ENCODE measurements around the gene CSNK1E. TPM values are rescaled to one million over a fixed set of nuclear protein-coding genes. Genes with fewer than 3 reads are reported as not detected.
"Not testable (repeated sequence)": the region's sequence is repeated elsewhere in the genome, so short reads cannot be mapped to it uniquely, and the experiment has no call there.

The CSNK1E gene
- 100 to 1,000 TPM in 5 of 6 donors, 10 to 100 TPM in 1; 94.1 to 345 (median 123) TPM for total RNA-seq

- no peaks in the 10 kb centered on the region for H3K27me3 ChIP-seq
- peaks cover 0 to 10% (median 0%) of the 10 kb centered on the region in 4 donors for H3K36me3 ChIP-seq
- peak within 1 kb of the TSS; percentile 96 to 99 (median 98) for H3K27ac ChIP-seq
- H3K4me1 ChIP-seq: peaks cover 39 to 57% (median 42%) of the 10 kb centered on the region in 4 donors
- ATAC-seq (ENCODE audit: low FRiP score in 2 of 2) (peak; percentile 71 to 85), DNase-seq (peak; percentile 81 to 96)
- WGBS, 2 donors: 3 to 12% methylated on average over 14 to 19 of the region's 98 CpGs
- H3K4me3 ChIP-seq: peak within 1 kb of the TSS; percentile 49 to 66 (median 64)
- H3K9me3 ChIP-seq: no peaks in the 10 kb centered on the region
- TF ChIP-seq POLR2AphosphoS5 (IDR thresholded peaks at IDR 0.05) (peak in 1 of 2 donors; percentile 56), POLR2A (IDR thresholded peaks at IDR 0.05) (peak in 2 of 4 donors; percentile 13 to 41), EP300 (IDR thresholded peaks at IDR 0.05) (no peak)
Measured at GRCh38 chr22:38317122-38317994, at the start of gene CSNK1E. CSNK1E (minus strand) TSS chr22:38317433; CDS start chr22:38314157, 3,276 bp downstream.

- not testable (repeated sequence) for H3K4me1 ChIP-seq; H3K27me3 ChIP-seq; H3K36me3 ChIP-seq; H3K9me3 ChIP-seq; H3K27ac ChIP-seq; H3K4me3 ChIP-seq; DNase-seq; ATAC-seq (ENCODE audit: low FRiP score in 2 of 2)
- 83 to 91% methylated on average over 3 of the region's 3 CpGs for WGBS, 2 donors
Measured at GRCh38 chr22:38365829-38366228, 48.6 kb upstream of the CSNK1E start.

GRCh38 chr22:38365174-38365573 lies 47.9 kb upstream of the CSNK1E start:
- H3K36me3 ChIP-seq; ATAC-seq (ENCODE audit: low FRiP score in 2 of 2); DNase-seq; H3K4me3 ChIP-seq; H3K27ac ChIP-seq; H3K27me3 ChIP-seq; H3K9me3 ChIP-seq; H3K4me1 ChIP-seq: not testable (repeated sequence)
- 96 to 97% methylated on average over 3 of the region's 3 CpGs for WGBS, 2 donors

- not testable (repeated sequence) for H3K4me3 ChIP-seq; H3K36me3 ChIP-seq; H3K9me3 ChIP-seq; H3K27ac ChIP-seq; DNase-seq; H3K27me3 ChIP-seq; H3K4me1 ChIP-seq; ATAC-seq (ENCODE audit: low FRiP score in 2 of 2)
- WGBS, 2 donors: 82 to 100% methylated on average over 1 of the region's 2 CpGs
Measured at GRCh38 chr22:38360560-38360959, 43.3 kb upstream of the CSNK1E start.

GRCh38 chr22:38359817-38360216 lies 42.6 kb upstream of the CSNK1E start:
- not testable (repeated sequence) for H3K4me1 ChIP-seq

GRCh38 chr22:38357971-38358370 lies 40.7 kb upstream of the CSNK1E start:
- H3K4me3 ChIP-seq; H3K9me3 ChIP-seq; H3K27me3 ChIP-seq; H3K27ac ChIP-seq; DNase-seq; ATAC-seq (ENCODE audit: low FRiP score in 2 of 2); H3K4me1 ChIP-seq: not testable (repeated sequence)
- H3K36me3 ChIP-seq: peaks cover 0 to 18% (median 0%) of the 10 kb centered on the region in 4 donors
- 86 to 90% methylated on average over 10 of the region's 10 CpGs for WGBS, 2 donors

More at GRCh38 chr22:38359817-38360216, 42.6 kb upstream of the CSNK1E start:
- not testable (repeated sequence) for H3K9me3 ChIP-seq; ATAC-seq (ENCODE audit: low FRiP score in 2 of 2); H3K27ac ChIP-seq; DNase-seq; H3K27me3 ChIP-seq; H3K4me3 ChIP-seq
- peaks cover 0 to 11% (median 0%) of the 10 kb centered on the region in 4 donors for H3K36me3 ChIP-seq
- WGBS, 2 donors: 90 to 100% methylated on average over 1 of the region's 1 CpG

- 96 to 98% methylated on average over 12 to 14 of the region's 14 CpGs for WGBS, 2 donors
- TF ChIP-seq CTCF (IDR thresholded peaks at IDR 0.05): no peak
- TF ChIP-seq POLR2AphosphoS5 (IDR thresholded peaks at IDR 0.05): no peak
- no peak for TF ChIP-seq POLR2A (IDR thresholded peaks at IDR 0.05)
- no peak for TF ChIP-seq EP300 (IDR thresholded peaks at IDR 0.05)
- no peak for ATAC-seq (ENCODE audit: low FRiP score in 2 of 2)
- Histone ChIP-seq H3K4me3 (no peak overlapping the region), H3K4me1 (peaks cover 0 to 7% (median 3%) of the 10 kb centered on the region in 4 donors), H3K27ac (no peak overlapping the region), H3K9me3 (no peaks in the 10 kb centered on the region), H3K36me3 (peaks cover 0 to 12% (median 0%) of the 10 kb centered on the region in 4 donors), H3K27me3 (no peaks in the 10 kb centered on the region)
- no peak for DNase-seq
Measured at GRCh38 chr22:38355275-38355674, 38.0 kb upstream of the CSNK1E start.

GRCh38 chr22:38353701-38354100 lies 36.5 kb upstream of the CSNK1E start:
- no peaks in the 10 kb centered on the region for H3K27me3 ChIP-seq
- peak overlapping the region in 2 of 4 donors; percentile 15 to 35 for H3K27ac ChIP-seq
- ATAC-seq (ENCODE audit: low FRiP score in 2 of 2) (peak in 1 of 2 donors; percentile 4), DNase-seq (no peak)
- H3K4me1 ChIP-seq: peaks cover 0 to 7% (median 3%) of the 10 kb centered on the region in 4 donors
- TF ChIP-seq POLR2A (IDR thresholded peaks at IDR 0.05) (no peak), CTCF (IDR thresholded peaks at IDR 0.05) (no peak), EP300 (IDR thresholded peaks at IDR 0.05) (no peak), POLR2AphosphoS5 (IDR thresholded peaks at IDR 0.05) (no peak)
- H3K36me3 ChIP-seq: peaks cover 0 to 12% (median 0%) of the 10 kb centered on the region in 4 donors
- no peak overlapping the region for H3K4me3 ChIP-seq
- no peaks in the 10 kb centered on the region for H3K9me3 ChIP-seq
- 72 to 77% methylated on average over 10 of the region's 10 CpGs for WGBS, 2 donors

Measured in upper lobe of left lung (tissue), 6 donors.